HCT116 (cell line): Measurements from ENCODE around the gene TFIP11.

Experiments
- CTCF ChIP-seq, 3 experiments: fragments of 200-600 bp in 1 of 3; sonication (generic) in 1 of 3; IDR thresholded peaks in 2 of 3; conservative IDR thresholded peaks in 1 of 3; 2 replicates each; pipeline ENCODE4 v1.5.1; 2012 to 2017; ENCODE audit warnings: low read depth in 2 of 3, low read length in 2 of 3, antibody characterized with exemption in 1 of 3, borderline replicate concordance in 1 of 3, control low read depth in 1 of 3, mild to moderate bottlenecking in 1 of 3, mixed read lengths in 1 of 3, mixed run types in 1 of 3, moderate library complexity in 1 of 3; ENCODE audit not compliant: insufficient read depth in 1 of 3
- EGR1 ChIP-seq: IDR thresholded peaks from 2 replicates; pipeline ENCODE4 v1.6.1; 2012; ENCODE audit warnings: low read depth
- EZH2 ChIP-seq: fragments of 200-600 bp; sonication (generic); IDR thresholded peaks from 2 replicates; pipeline ENCODE4 v1.6.1; 2017; ENCODE audit warnings: antibody characterized with exemption, mixed run types
- EZH2phosphoT487 ChIP-seq: fragments of 200-600 bp; IDR thresholded peaks from 2 replicates; pipeline ENCODE4 v1.6.1; 2018; ENCODE audit warnings: antibody characterized with exemption, borderline replicate concordance
- JUND ChIP-seq: IDR thresholded peaks from 2 replicates; pipeline ENCODE4 v1.6.1; 2012
- POLR2A ChIP-seq: IDR thresholded peaks from 2 replicates; pipeline ENCODE4 v1.7.0; 2011; ENCODE audit warnings: borderline replicate concordance; ENCODE audit not compliant: insufficient read depth, insufficient read length; ENCODE audit errors: extremely low read depth
- POLR2AphosphoS5 ChIP-seq: IDR thresholded peaks from 2 replicates; pipeline ENCODE4 v1.6.1; 2011; ENCODE audit warnings: mild to moderate bottlenecking, low read depth, low read length, moderate library complexity
- RAD21 ChIP-seq: IDR thresholded peaks from 2 replicates; pipeline ENCODE4 v1.6.1; 2012; ENCODE audit warnings: low read depth, mild to moderate bottlenecking
- REST ChIP-seq: IDR thresholded peaks from 2 replicates; pipeline ENCODE4 v1.6.1; 2012; ENCODE audit warnings: low read depth
- SRF ChIP-seq: IDR thresholded peaks from 2 replicates; pipeline ENCODE4 v1.6.1; 2012; ENCODE audit warnings: low read depth
- TCF7L2 ChIP-seq: IDR thresholded peaks from 2 replicates; pipeline ENCODE4 v1.7.0; 2011; ENCODE audit warnings: borderline replicate concordance, inconsistent platforms; ENCODE audit not compliant: insufficient read depth, insufficient read length; ENCODE audit errors: extremely low read depth
- ZNF274 ChIP-seq: fragments of 200-500 bp; sonication (Bioruptor generic); IDR thresholded peaks from 2 replicates; pipeline ENCODE4 v1.6.1; 2014; ENCODE audit warnings: mild to moderate bottlenecking, low read depth, low read length, inconsistent platforms
- TF ChIP-seq, protein P1 (sequence below): IDR thresholded peaks from 2 replicates; pipeline ENCODE4 v1.6.1; 2012
- TF ChIP-seq, protein P2 (sequence below): IDR thresholded peaks from 2 replicates; pipeline ENCODE4 v1.6.1; 2011; ENCODE audit warnings: mild to moderate bottlenecking, low read length, moderate library complexity; ENCODE audit not compliant: insufficient replicate concordance; ENCODE audit errors: extremely low read depth

DNA sequence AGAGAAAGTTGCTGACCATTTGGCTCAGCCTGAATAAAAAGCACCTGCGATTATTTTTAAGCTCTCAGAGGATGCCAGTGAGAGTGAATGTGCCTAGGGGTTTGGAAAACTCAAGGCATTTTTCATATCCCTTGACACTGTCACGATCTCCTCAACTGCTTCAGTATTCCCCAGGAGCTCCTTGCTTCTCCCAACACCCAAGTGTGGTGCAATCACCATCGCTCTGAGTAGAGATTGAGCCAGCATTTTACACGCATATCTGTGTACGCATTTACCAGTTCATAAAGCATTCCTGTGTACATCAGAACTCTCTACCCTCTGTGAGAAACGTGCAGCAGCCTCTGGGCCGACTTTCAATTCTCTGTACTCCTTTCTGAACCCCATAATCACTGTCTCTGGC lies 27.3 kb downstream of the TFIP11 start:
- TF ChIP-seq CTCF (IDR thresholded peaks at IDR 0.05 in 2 of 3, conservative IDR thresholded peaks at IDR 0.05 in 1 of 3; ENCODE audit: borderline replicate concordance in 1 of 3, insufficient read depth in 1 of 3, low read depth in 2 of 3, low read length in 2 of 3) (no peak), POLR2AphosphoS5 (no peak), EGR1 (no peak), POLR2A (no peak), EZH2 (no peak), ZNF274 (no peak), RAD21 (no peak), JUND (no peak), EZH2phosphoT487 (no peak), SRF (no peak), TCF7L2 (no peak), REST (no peak)
- TF ChIP-seq, protein P1, sequence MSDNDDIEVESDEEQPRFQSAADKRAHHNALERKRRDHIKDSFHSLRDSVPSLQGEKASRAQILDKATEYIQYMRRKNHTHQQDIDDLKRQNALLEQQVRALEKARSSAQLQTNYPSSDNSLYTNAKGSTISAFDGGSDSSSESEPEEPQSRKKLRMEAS: no peak
- TF ChIP-seq, protein P2, sequence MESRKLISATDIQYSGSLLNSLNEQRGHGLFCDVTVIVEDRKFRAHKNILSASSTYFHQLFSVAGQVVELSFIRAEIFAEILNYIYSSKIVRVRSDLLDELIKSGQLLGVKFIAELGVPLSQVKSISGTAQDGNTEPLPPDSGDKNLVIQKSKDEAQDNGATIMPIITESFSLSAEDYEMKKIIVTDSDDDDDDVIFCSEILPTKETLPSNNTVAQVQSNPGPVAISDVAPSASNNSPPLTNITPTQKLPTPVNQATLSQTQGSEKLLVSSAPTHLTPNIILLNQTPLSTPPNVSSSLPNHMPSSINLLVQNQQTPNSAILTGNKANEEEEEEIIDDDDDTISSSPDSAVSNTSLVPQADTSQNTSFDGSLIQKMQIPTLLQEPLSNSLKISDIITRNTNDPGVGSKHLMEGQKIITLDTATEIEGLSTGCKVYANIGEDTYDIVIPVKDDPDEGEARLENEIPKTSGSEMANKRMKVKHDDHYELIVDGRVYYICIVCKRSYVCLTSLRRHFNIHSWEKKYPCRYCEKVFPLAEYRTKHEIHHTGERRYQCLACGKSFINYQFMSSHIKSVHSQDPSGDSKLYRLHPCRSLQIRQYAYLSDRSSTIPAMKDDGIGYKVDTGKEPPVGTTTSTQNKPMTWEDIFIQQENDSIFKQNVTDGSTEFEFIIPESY: no peak
